Measurements from ENCODE around the gene CSTPP1.
"Not testable (repeated sequence)": the region's sequence is repeated elsewhere in the genome, so short reads cannot be mapped to it uniquely, and the experiment has no call there.

CSTPP1 gene

GRCh38 chr11:46958777-46959176 is 22.2 kb downstream of the CSTPP1 start:
- Histone ChIP-seq H3K9me3 (ENCODE audit: control insufficient read depth, insufficient read depth, low read length) (peaks cover 6% of the 10 kb centered on the region; the same call in 1 of the 2 replicates), H3K27ac (ENCODE audit: low read depth, low read length) (no peak overlapping the region), H3K79me2 (ENCODE audit: control insufficient read depth, low read length) (0 out of 2 replicates have a peak, but pooled peaks cover 2% of the 10 kb centered on the region), H3K4me3 (ENCODE audit: low read length) (no peak overlapping the region), H3K27me3 (ENCODE audit: control insufficient read depth, low read length) (no peaks in the 10 kb centered on the region), H4K20me1 (ENCODE audit: control insufficient read depth, insufficient read depth, low read depth, low read length) (no peaks in the 10 kb centered on the region), H3K4me2 (ENCODE audit: low read length) (no peak overlapping the region), H3K9me2 (replicated peaks; ENCODE audit: control insufficient read depth, low read length) (no peaks in the 10 kb centered on the region), H3K4me1 (ENCODE audit: control insufficient read depth, low read length) (no peaks in the 10 kb centered on the region), H3F3A (ENCODE audit: control insufficient read depth, insufficient read depth) (no peaks in the 10 kb centered on the region), H3K36me3 (ENCODE audit: control insufficient read depth, low read length) (peaks cover 11% of the 10 kb centered on the region)
- TF ChIP-seq CTCF (IDR thresholded peaks at IDR 0.05; ENCODE audit: low read depth, low read length, poor library complexity, severe bottlenecking) (no peak), EZH2phosphoT487 (IDR thresholded peaks at IDR 0.05; ENCODE audit: borderline replicate concordance, low read length) (no peak)

- Histone ChIP-seq H3K79me2 (ENCODE audit: control insufficient read depth, low read length) (0 out of 2 replicates have a peak, but pooled peaks cover 2% of the 10 kb centered on the region), H3K9me3 (ENCODE audit: control insufficient read depth, insufficient read depth, low read length) (peaks cover 6% of the 10 kb centered on the region; the same call in 1 of the 2 replicates), H3K4me3 (ENCODE audit: low read length) (no peak overlapping the region), H3K27ac (ENCODE audit: low read depth, low read length) (no peak overlapping the region), H3K27me3 (ENCODE audit: control insufficient read depth, low read length) (no peaks in the 10 kb centered on the region), H3K4me2 (ENCODE audit: low read length) (no peak overlapping the region), H3K9me2 (replicated peaks; ENCODE audit: control insufficient read depth, low read length) (no peaks in the 10 kb centered on the region), H3F3A (ENCODE audit: control insufficient read depth, insufficient read depth) (0 out of 2 replicates have a peak, but pooled peaks cover 4% of the 10 kb centered on the region), H4K20me1 (ENCODE audit: control insufficient read depth, insufficient read depth, low read depth, low read length) (no peaks in the 10 kb centered on the region), H3K36me3 (ENCODE audit: control insufficient read depth, low read length) (peaks cover 11% of the 10 kb centered on the region), H3K4me1 (ENCODE audit: control insufficient read depth, low read length) (no peaks in the 10 kb centered on the region)
- TF ChIP-seq EZH2phosphoT487 (IDR thresholded peaks at IDR 0.05; ENCODE audit: borderline replicate concordance, low read length) (no peak), CTCF (IDR thresholded peaks at IDR 0.05; ENCODE audit: low read depth, low read length, poor library complexity, severe bottlenecking) (no peak)
These were observed 24.5 kb downstream of the CSTPP1 start for GRCh38 chr11:46961041-46961440.

GRCh38 chr11:46961886-46962285 is 25.3 kb downstream of the CSTPP1 start:
- H3K4me3 ChIP-seq (ENCODE audit: low read length); H3K9me3 ChIP-seq (ENCODE audit: control insufficient read depth, insufficient read depth, low read length); H3K27me3 ChIP-seq (ENCODE audit: control insufficient read depth, low read length); H3K79me2 ChIP-seq (ENCODE audit: control insufficient read depth, low read length); H3K4me2 ChIP-seq (ENCODE audit: low read length); H3K4me1 ChIP-seq (ENCODE audit: control insufficient read depth, low read length); H3K9me2 ChIP-seq (replicated peaks; ENCODE audit: control insufficient read depth, low read length); H4K20me1 ChIP-seq (ENCODE audit: control insufficient read depth, insufficient read depth, low read depth, low read length); H3K27ac ChIP-seq (ENCODE audit: low read depth, low read length); H3F3A ChIP-seq (ENCODE audit: control insufficient read depth, insufficient read depth): not testable (repeated sequence)
- H3K36me3 ChIP-seq (ENCODE audit: control insufficient read depth, low read length), result peaks cover 11% of the 10 kb centered on the region

GRCh38 chr11:46963844-46964243 is 27.3 kb downstream of the CSTPP1 start:
- TF ChIP-seq CTCF (IDR thresholded peaks at IDR 0.05; ENCODE audit: low read depth, low read length, poor library complexity, severe bottlenecking), result no peak
- no peak for TF ChIP-seq EZH2phosphoT487 (IDR thresholded peaks at IDR 0.05; ENCODE audit: borderline replicate concordance, low read length)
- H3K36me3 ChIP-seq (ENCODE audit: control insufficient read depth, low read length), result peaks cover 11% of the 10 kb centered on the region
- H4K20me1 ChIP-seq (ENCODE audit: control insufficient read depth, insufficient read depth, low read depth, low read length), result no peaks in the 10 kb centered on the region
- H3K27ac ChIP-seq (ENCODE audit: low read depth, low read length), result no peak overlapping the region
- no peak overlapping the region for H3K4me3 ChIP-seq (ENCODE audit: low read length)
- H3K27me3 ChIP-seq (ENCODE audit: control insufficient read depth, low read length), result no peaks in the 10 kb centered on the region
- 0 out of 2 replicates have a peak, but pooled peaks cover 4% of the 10 kb centered on the region for H3F3A ChIP-seq (ENCODE audit: control insufficient read depth, insufficient read depth)
- H3K79me2 ChIP-seq (ENCODE audit: control insufficient read depth, low read length), result no peaks in the 10 kb centered on the region
- H3K9me3 ChIP-seq (ENCODE audit: control insufficient read depth, insufficient read depth, low read length), result peaks cover 6% of the 10 kb centered on the region; the same call in 1 of the 2 replicates
- no peaks in the 10 kb centered on the region for H3K9me2 ChIP-seq (replicated peaks; ENCODE audit: control insufficient read depth, low read length)
- H3K4me2 ChIP-seq (ENCODE audit: low read length), result no peak overlapping the region
- H3K4me1 ChIP-seq (ENCODE audit: control insufficient read depth, low read length), result no peaks in the 10 kb centered on the region

All from DOHH2 (cell line).